MG63 (cell line): Measurements from ENCODE around the gene ALKBH1. TPM values are rescaled to one million over a fixed set of nuclear protein-coding genes. Genes with fewer than 3 reads are reported as not detected.
A peak's percentile ranks its signal among the peaks of the same experiment; 100 is the strongest.
"Not testable (repeated sequence)": the region's sequence is repeated elsewhere in the genome, so short reads cannot be mapped to it uniquely, and the experiment has no call there.

Experiments used
- DNase-seq: peaks from one replicate; pipeline ENCODE4 v3.0.0-alpha.2; 2020
- H3K27me3 ChIP-seq: fragments of 250-450 bp; sonication (Bioruptor Pico); 2 replicates; pipeline ENCODE4 v1.5.1; 2020; ENCODE audit warnings: mild to moderate bottlenecking, moderate library complexity
- H3K36me3 ChIP-seq: fragments of 250-450 bp; sonication (Bioruptor Pico); 2 replicates; pipeline ENCODE4 v1.5.1; 2020; ENCODE audit warnings: mild to moderate bottlenecking, moderate library complexity
- H3K4me3 ChIP-seq: fragments of 250-450 bp; sonication (Bioruptor Pico); 2 replicates; pipeline ENCODE4 v1.5.1; 2020; ENCODE audit warnings: mild to moderate bottlenecking, moderate library complexity
- H3K9me3 ChIP-seq: fragments of 250-450 bp; sonication (Bioruptor Pico); 2 replicates; pipeline ENCODE4 v1.5.1; 2020; ENCODE audit warnings: mild to moderate bottlenecking, moderate library complexity
- total RNA-seq: library from RNA; depleted of rRNA; stranded (reverse); fragments of >200 nt; shearing (Covaris generic); gene quantifications from 2 replicates; pipeline ENCODE4 v1.2.3, GENCODE V29; 2014; ENCODE audit warnings: low replicate concordance; rRNA removed

ALKBH1 gene
- total RNA-seq, 1 experiment from 2014 or later, result 7.1 TPM

GRCh38 chr14:77645520-77646230 lies 62.1 kb downstream of the ALKBH1 start:
- H3K9me3 ChIP-seq, result no peaks in the 10 kb centered on the region
- no peaks in the 10 kb centered on the region for H3K27me3 ChIP-seq
- no peaks in the 10 kb centered on the region for H3K36me3 ChIP-seq
- DNase-seq, result no peak
- no peak overlapping the region for H3K4me3 ChIP-seq

- no peaks in the 10 kb centered on the region for H3K36me3 ChIP-seq
- no peak for DNase-seq
- H3K9me3 ChIP-seq, result no peaks in the 10 kb centered on the region
- H3K27me3 ChIP-seq, result no peaks in the 10 kb centered on the region
- no peak overlapping the region for H3K4me3 ChIP-seq
These were observed 65.4 kb downstream of the ALKBH1 start for GRCh38 chr14:77642407-77642806.

DNA sequence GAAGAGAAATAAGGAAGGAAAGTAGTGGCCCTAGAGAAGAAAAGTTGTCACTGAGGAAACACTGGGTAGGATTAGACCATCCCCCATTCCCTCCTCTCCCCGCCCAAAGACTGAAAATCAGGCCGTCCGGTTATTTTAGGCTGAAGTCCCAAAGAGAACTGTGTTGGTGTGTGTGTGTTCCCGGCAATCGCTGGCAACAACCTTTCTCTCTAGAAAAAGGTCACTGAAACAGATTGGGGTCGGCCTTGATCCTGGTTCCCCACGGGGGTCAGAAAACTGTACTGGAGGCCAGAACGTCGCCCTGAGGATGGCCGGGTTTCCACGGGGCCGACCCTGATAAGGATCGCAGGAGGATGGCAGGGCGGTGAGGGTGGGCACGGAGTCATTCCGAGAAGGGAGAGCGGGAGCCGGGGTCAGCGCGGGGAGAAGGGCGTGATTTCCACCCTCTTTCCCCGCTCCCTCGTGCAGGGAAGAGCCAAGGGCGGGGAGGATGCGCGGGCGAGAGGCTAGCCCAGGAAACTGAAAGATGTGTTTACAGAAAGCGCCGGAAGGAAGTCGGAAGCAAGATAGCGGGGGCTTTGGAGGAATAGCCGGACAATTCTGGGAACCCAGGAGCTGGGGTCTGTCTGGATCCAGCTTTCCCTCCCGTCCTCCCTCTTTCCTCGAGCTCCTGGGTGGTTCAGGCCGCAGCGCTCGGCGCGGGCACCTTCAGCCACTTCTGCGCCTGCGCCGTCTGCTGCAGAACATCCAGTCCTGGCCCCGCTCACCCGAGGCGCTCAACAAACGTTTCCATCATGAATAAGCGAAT lies 66.1 kb downstream of the ALKBH1 start:
- no peaks in the 10 kb centered on the region for H3K36me3 ChIP-seq
- no peaks in the 10 kb centered on the region for H3K9me3 ChIP-seq
- no peaks in the 10 kb centered on the region for H3K27me3 ChIP-seq
- no peak overlapping the region for H3K4me3 ChIP-seq
- DNase-seq, result peak; percentile 43

DNA sequence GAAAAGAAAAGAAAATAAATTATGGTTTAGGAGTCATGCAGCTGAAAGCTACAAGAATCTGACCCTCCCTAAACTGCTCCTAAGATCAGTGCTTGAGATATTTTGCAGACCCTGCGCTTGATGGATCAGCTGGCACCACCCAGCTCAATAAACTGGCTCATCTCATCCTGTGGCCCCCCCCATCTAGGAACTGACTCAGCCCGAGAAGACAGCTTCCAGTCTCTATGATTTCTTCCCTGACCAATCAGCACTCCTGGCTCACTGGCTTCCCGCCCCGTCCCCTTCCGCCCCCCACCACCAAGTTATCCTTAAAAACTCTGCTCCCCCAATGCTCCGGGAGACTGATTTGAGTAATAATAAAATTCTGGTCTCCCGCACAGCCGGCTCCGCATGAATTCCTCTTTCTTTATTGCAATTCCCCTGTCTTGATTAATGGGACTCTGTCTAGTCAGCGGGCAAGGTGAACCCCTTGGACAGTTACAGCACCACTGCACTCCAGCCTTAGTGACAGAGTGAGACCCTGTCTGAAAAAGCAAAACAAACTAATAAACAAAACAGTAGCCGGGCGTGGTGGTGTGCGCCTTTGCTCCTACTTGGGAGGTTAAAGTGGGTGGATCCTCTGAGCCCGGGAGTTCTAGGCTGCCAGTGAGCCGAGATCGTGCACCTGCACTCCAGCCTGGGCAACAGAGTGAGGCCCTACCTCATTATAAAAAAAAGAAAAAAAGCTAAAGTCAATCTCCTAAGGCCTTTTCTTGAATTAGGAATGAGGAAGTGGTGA lies 66.9 kb downstream of the ALKBH1 start:
- Histone ChIP-seq H3K36me3 (no peaks in the 10 kb centered on the region), H3K4me3 (no peak overlapping the region), H3K9me3 (no peaks in the 10 kb centered on the region), H3K27me3 (no peaks in the 10 kb centered on the region)
- DNase-seq, result peak; percentile 5

DNA sequence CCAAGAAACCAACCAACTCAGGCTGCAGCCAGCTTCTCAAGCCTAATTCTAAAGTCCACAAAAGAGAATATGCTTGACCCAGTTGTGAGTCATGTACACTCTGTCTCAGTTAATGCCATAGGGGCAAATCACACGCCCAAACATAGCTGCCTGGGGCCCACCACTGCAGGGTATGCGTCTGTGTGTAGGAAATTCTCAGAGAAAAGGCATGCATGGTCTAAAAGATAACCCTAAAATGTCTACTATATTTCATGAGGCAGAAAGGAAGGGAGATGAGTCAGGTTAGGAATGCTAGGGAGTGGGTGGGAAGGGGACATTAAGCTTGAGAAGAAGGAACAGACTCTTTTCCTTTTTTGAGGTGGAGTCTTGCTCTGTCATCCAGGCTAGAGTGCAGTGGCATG lies 69.1 kb downstream of the ALKBH1 start:
- Histone ChIP-seq H3K27me3 (no peaks in the 10 kb centered on the region), H3K9me3 (no peaks in the 10 kb centered on the region), H3K4me3 (no peak overlapping the region), H3K36me3 (no peaks in the 10 kb centered on the region)
- DNase-seq, result peak; percentile 52

GRCh38 chr14:77635869-77636268 lies 72.0 kb downstream of the ALKBH1 start:
- not testable (repeated sequence) for H3K4me3 ChIP-seq, H3K27me3 ChIP-seq, H3K36me3 ChIP-seq, H3K9me3 ChIP-seq, DNase-seq

DNA sequence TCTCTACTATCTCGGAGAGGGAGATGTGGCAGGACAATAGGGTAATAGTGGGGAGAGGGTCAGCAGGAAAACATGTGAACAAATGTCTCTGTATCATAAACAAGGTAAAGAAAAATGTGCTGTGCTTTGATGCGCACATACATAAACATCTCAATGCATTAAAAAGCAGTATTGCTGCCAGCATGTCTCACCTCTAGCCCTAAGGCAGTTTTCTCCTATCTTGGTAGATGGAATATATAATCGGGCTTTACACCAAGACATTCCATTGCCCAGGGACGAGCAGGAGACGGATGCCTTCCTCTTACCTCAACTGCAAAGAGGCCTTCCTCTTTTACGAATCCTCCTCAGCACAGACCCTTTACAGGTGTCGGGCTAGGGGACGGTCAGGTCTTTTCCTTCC lies 72.4 kb downstream of the ALKBH1 start:
- not testable (repeated sequence) for H3K9me3 ChIP-seq, DNase-seq, H3K4me3 ChIP-seq, H3K36me3 ChIP-seq, H3K27me3 ChIP-seq

DNA sequence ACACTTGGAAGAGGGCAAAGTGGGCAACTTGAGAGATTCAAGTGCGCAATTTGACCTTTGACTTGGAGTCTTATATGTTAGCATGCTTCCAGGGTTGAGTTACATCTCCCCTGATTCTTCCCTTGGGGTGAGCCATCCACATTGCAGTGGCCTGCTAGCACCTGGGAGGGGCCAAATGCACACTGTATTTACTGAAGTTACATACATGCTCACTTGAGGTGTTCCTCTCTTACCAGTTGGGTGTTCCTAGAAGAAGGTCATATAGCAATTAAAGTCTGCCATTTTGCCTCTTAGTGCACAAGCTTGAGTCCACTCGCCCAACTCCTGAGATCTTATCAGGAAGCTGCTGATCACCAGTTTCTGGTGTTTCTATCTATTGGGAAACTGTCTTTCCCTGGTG lies 77.7 kb downstream of the ALKBH1 start:
- Histone ChIP-seq H3K36me3 (no peaks in the 10 kb centered on the region), H3K4me3 (no peak overlapping the region), H3K27me3 (no peaks in the 10 kb centered on the region), H3K9me3 (no peaks in the 10 kb centered on the region)
- no peak for DNase-seq

GRCh38 chr14:77625360-77625759 lies 82.5 kb downstream of the ALKBH1 start:
- DNase-seq, result no peak

GRCh38 chr14:77623201-77623600 lies 84.6 kb downstream of the ALKBH1 start:
- Histone ChIP-seq H3K4me3 (no peak overlapping the region), H3K9me3 (no peaks in the 10 kb centered on the region), H3K27me3 (no peaks in the 10 kb centered on the region), H3K36me3 (no peaks in the 10 kb centered on the region)
- no peak for DNase-seq

More at GRCh38 chr14:77625360-77625759, 82.5 kb downstream of the ALKBH1 start:
- no peak overlapping the region for H3K4me3 ChIP-seq
- H3K9me3 ChIP-seq, result no peaks in the 10 kb centered on the region
- no peaks in the 10 kb centered on the region for H3K36me3 ChIP-seq
- no peaks in the 10 kb centered on the region for H3K27me3 ChIP-seq

Other genes with a start within 250 kb of the ALKBH1 start
- gene AHSA1, start 249.9 kb downstream of the ALKBH1 start, total RNA-seq, result 160 and 278 TPM in 2 replicates
- gene ISM2, start 209.2 kb downstream of the ALKBH1 start, total RNA-seq, result not detected in 2 replicates
- gene SPTLC2, start 91.4 kb downstream of the ALKBH1 start, total RNA-seq, result 5.7 and 10.9 TPM in 2 replicates
- 323 and 825 TPM in 2 replicates for gene SLIRP, start 80 bp upstream of the ALKBH1 start, total RNA-seq
- gene SNW1, start 53.1 kb upstream of the ALKBH1 start, total RNA-seq, result 34.8 and 39.5 TPM in 2 replicates
- 1.1 and 1.6 TPM in 2 replicates for gene ADCK1, start 92.1 kb upstream of the ALKBH1 start, total RNA-seq